CD8-positive, alpha-beta memory T cell (primary cell): ENCODE measurements around the gene DRD1. TPM values are rescaled to one million over a fixed set of nuclear protein-coding genes. Genes with fewer than 3 reads are reported as not detected.

Source experiments
- CTCF ChIA-PET: fragments of 350-600 bp; sonication (Branson Sonifier 250); formaldehyde crosslinking; loops from one replicate; lab custom pipeline; 2021; ENCODE audit warnings: antibody characterized with exemption; lab: Charles Lee
- POLR2A ChIA-PET: fragments of 350-600 bp; sonication (Branson Sonifier 250); formaldehyde crosslinking; loops from one replicate; lab custom pipeline; 2021; ENCODE audit warnings: antibody characterized with exemption; lab: Charles Lee
- DNase-seq, 5 donors: peaks; one replicate each; pipeline versions ENCODE4 v3.0.0 to v3.0.0-alpha.2; 2020 to 2022; ENCODE audit warnings: mixed read lengths in 1 of 5
- H3K27ac ChIP-seq: one replicate; pipeline ENCODE4 v1.7.0; 2013; ENCODE audit warnings: low read depth, mild to moderate bottlenecking, low read length, moderate library complexity
- H3K27me3 ChIP-seq: 2 replicates; pipeline ENCODE4 v1.7.0; 2013; ENCODE audit warnings: low read length, mild to moderate bottlenecking; ENCODE audit not compliant: insufficient read depth, poor library complexity, severe bottlenecking
- H3K36me3 ChIP-seq: 2 replicates; pipeline ENCODE4 v1.7.0; 2013; ENCODE audit warnings: mild to moderate bottlenecking, low read length, moderate library complexity; ENCODE audit not compliant: insufficient read depth
- H3K4me1 ChIP-seq: 2 replicates; pipeline ENCODE4 v1.7.0; 2013; ENCODE audit warnings: mild to moderate bottlenecking, low read length, moderate library complexity; ENCODE audit not compliant: insufficient read depth
- H3K4me3 ChIP-seq: 2 replicates; pipeline ENCODE4 v1.7.0; 2013; ENCODE audit warnings: mild to moderate bottlenecking, low read length
- H3K9me3 ChIP-seq: 2 replicates; pipeline ENCODE4 v1.7.0; 2013; ENCODE audit warnings: mild to moderate bottlenecking, low read length
- H3K27ac Mint-ChIP-seq, 8 donors: one replicate each; pipeline ENCODE4 v1.8.0; 2020 to 2021; ENCODE audit warnings: mixed read lengths in 8 of 8, mild to moderate bottlenecking in 6 of 8, inconsistent platforms in 3 of 8, moderate library complexity in 3 of 8
- H3K27me3 Mint-ChIP-seq, 2 donors: one replicate each; pipeline ENCODE4 v1.8.0; 2020 to 2021; ENCODE audit warnings: mixed read lengths in 2 of 2, mild to moderate bottlenecking in 1 of 2, moderate library complexity in 1 of 2
- H3K36me3 Mint-ChIP-seq, 3 donors: one replicate each; pipeline ENCODE4 v1.8.0; 2020 to 2021; ENCODE audit warnings: mixed read lengths in 3 of 3, inconsistent platforms in 1 of 3, mild to moderate bottlenecking in 1 of 3
- H3K4me1 Mint-ChIP-seq, 3 donors: one replicate each; pipeline ENCODE4 v1.8.0; 2020 to 2021; ENCODE audit warnings: mixed read lengths in 3 of 3, inconsistent platforms in 1 of 3, mild to moderate bottlenecking in 1 of 3
- H3K4me3 Mint-ChIP-seq, 7 donors: one replicate each; pipeline ENCODE4 v1.8.0; 2020 to 2021; ENCODE audit warnings: mixed read lengths in 7 of 7, mild to moderate bottlenecking in 6 of 7, moderate library complexity in 4 of 7, inconsistent platforms in 2 of 7
- H3K9me3 Mint-ChIP-seq, 5 donors: one replicate each; pipeline ENCODE4 v1.8.0; 2020 to 2022; ENCODE audit warnings: mixed read lengths in 5 of 5, mild to moderate bottlenecking in 3 of 5, moderate library complexity in 2 of 5, inconsistent platforms in 1 of 5
- polyA plus RNA-seq: library from polyadenylated mRNA; unstranded; fragments of 300-500 nt; fragmentation: Illumina TruSeq; gene quantifications from one replicate; pipeline ENCODE4 v1.2.3, GENCODE V29; 2021
- total RNA-seq, 2 experiments: library from RNA; stranded (reverse); gene quantifications; one replicate each; pipeline ENCODE4 v1.2.3, GENCODE V29; 2021

The DRD1 gene
- total and polyA plus RNA-seq, 3 experiments from 2014 or later, result not detected

DNA sequence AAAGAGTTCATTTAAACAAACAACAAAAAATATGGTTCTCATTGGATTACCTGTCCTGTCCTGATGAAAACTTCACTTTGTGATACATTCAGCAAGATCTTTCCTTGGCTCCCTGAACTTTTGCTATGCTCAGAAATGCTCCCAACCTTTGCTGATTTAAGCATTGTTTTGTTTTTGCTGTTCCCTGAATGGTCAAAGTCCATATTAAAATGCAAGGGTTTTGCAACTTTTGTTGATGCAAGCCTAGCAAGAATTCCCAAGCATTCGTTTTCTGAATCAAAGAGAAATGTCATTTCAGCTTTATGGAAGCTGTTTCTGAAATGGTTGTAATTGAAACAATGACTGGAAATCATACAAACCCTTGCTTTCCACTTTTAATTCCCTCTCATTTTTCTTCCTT lies 31.3 kb upstream of the DRD1 start:
- Histone ChIP-seq H3K4me3 (no peak overlapping the region), H3K27ac (no peak overlapping the region), H3K36me3 (no peaks in the 10 kb centered on the region), H3K4me1 (peaks cover 15% of the 10 kb centered on the region), H3K9me3 (no peaks in the 10 kb centered on the region), H3K27me3 (no peaks in the 10 kb centered on the region)
- no peak overlapping the region for H3K27ac Mint-ChIP-seq
- ChIA-PET POLR2A (interaction anchor here (0.6 kb wide), 1 partner anchor 47 kb away, joined by 3 read pairs; no protein-coding TSS in a partner anchor), CTCF (interaction anchor here (4.8 kb wide), 1 partner anchor 10 kb away, joined by 33 read pairs; no protein-coding TSS in a partner anchor)
- H3K27me3 Mint-ChIP-seq, result peaks cover 2 to 8% of the 10 kb centered on the region in 2 donors
- no peak overlapping the region for H3K4me3 Mint-ChIP-seq
- H3K4me1 Mint-ChIP-seq, result peaks cover 17 to 33% (median 23%) of the 10 kb centered on the region in 3 donors
- peaks cover 0 to 2% (median 0%) of the 10 kb centered on the region in 5 donors for H3K9me3 Mint-ChIP-seq
- H3K36me3 Mint-ChIP-seq, result peaks cover 0 to 13% (median 0%) of the 10 kb centered on the region in 3 donors
- DNase-seq, result no peak

DNA sequence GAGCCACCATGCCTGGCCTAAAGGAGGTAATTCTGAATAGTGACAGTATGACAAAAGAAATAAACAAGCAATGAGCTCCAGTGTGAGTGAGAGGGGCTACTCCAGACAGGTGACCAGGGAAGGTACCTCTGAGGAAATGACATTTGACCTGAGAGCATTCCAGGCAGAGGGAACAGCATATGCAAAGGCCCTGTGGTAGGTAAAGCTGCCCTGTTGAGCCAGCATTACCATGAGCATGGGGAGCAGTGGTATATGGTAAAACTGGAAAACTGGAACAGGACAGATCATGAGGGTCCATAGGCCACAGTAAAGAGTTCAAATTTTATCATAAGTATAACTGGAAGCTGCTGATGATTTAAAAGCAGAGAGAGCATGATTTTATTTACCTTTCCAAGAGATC lies 28.4 kb upstream of the DRD1 start:
- H3K36me3 ChIP-seq, result no peaks in the 10 kb centered on the region
- H3K27me3 ChIP-seq, result no peaks in the 10 kb centered on the region
- H3K27ac Mint-ChIP-seq, result peak overlapping the region in 1 of 8 donors; percentile 11
- no peak overlapping the region for H3K4me3 ChIP-seq
- H3K4me3 Mint-ChIP-seq, result peak overlapping the region in 1 of 7 donors; percentile 15
- peaks cover 0 to 2% (median 0%) of the 10 kb centered on the region in 5 donors for H3K9me3 Mint-ChIP-seq
- H3K4me1 Mint-ChIP-seq, result peaks cover 3 to 12% (median 4%) of the 10 kb centered on the region in 3 donors
- no peak overlapping the region for H3K27ac ChIP-seq
- no peak for DNase-seq
- ChIA-PET CTCF (no interaction called here), POLR2A (no interaction called here)
- no peaks in the 10 kb centered on the region for H3K9me3 ChIP-seq
- H3K27me3 Mint-ChIP-seq, result peaks cover 2 to 15% of the 10 kb centered on the region in 2 donors
- no peaks in the 10 kb centered on the region for H3K4me1 ChIP-seq
- no peaks in the 10 kb centered on the region for H3K36me3 Mint-ChIP-seq

DNA sequence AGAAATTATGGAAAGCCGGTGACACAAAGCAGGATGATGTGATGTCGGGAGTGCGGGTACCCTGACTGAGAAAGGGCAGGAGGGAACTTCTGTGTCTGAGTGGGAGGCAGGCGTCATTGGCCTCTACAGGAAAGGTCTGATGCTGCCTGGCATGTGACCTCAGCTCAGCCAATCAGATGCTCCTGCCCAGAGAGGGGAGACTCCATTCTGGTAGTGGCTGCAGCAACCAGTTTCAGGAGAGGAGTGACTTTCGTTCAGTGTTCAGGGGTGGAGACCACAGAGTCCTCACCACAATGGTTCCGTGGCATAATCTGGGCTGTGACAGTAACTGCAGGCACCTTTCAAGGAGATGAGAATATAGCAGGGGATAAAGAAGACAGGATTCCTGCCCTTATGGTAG lies 27.6 kb upstream of the DRD1 start:
- no peaks in the 10 kb centered on the region for H3K36me3 Mint-ChIP-seq
- H3K27ac Mint-ChIP-seq, result peak overlapping the region in 3 of 8 donors; percentile 32 to 81 (median 72)

DNA sequence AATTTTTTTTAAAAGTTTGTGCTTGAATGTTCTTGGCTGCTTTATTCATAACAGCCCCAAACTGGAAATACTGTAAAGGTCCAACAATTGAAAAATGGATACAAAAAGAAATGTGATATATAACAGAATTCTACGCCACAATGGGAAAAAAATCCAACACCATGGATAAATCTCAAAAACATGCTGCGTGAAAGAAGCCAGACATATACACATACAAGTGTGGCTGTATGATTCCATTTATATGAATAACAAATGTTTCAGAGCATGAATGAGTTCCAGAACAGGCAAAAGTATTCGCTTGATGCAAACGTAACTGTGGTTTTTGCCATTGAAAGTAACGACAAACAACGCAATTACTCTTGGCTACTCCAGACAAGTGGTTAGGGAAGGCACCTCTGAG lies 27.2 kb upstream of the DRD1 start:
- CTCF ChIA-PET, result no interaction called here

More for the DNA sequence above, 27.6 kb upstream of the DRD1 start:
- H3K4me1 Mint-ChIP-seq, result peaks cover 3 to 12% (median 4%) of the 10 kb centered on the region in 3 donors
- peaks cover 2 to 15% of the 10 kb centered on the region in 2 donors for H3K27me3 Mint-ChIP-seq
- Histone ChIP-seq H3K4me3 (no peak overlapping the region), H3K27me3 (no peaks in the 10 kb centered on the region), H3K4me1 (no peaks in the 10 kb centered on the region), H3K27ac (no peak overlapping the region), H3K9me3 (no peaks in the 10 kb centered on the region), H3K36me3 (no peaks in the 10 kb centered on the region)
- no peak overlapping the region for H3K4me3 Mint-ChIP-seq
- DNase-seq, result no peak
- CTCF ChIA-PET, result no interaction called here
- peaks cover 0 to 2% (median 0%) of the 10 kb centered on the region in 5 donors for H3K9me3 Mint-ChIP-seq
- POLR2A ChIA-PET, result no interaction called here

DNA sequence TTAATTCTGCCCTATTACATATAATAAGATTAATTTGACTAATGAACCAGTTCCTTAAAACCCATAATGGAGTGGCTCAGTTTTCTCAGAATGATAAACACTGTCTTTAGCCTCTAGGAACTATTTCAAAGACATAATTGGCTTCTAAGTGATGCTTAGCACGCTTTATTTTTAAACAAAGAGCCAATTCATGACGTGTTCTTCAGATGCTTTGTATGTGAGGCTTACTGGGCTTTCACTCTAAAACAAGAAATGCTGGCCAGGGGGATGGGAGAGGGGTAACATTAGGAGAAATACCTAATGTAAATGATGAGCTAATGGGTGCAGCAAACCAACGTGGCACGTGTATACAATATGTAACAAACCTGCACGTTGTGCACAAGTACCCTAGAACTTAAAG lies 26.8 kb upstream of the DRD1 start:
- peaks cover 0 to 2% (median 0%) of the 10 kb centered on the region in 5 donors for H3K9me3 Mint-ChIP-seq
- H3K36me3 Mint-ChIP-seq, result no peaks in the 10 kb centered on the region
- CTCF ChIA-PET, result no interaction called here
- H3K4me3 ChIP-seq, result no peak overlapping the region
- POLR2A ChIA-PET, result no interaction called here
- H3K36me3 ChIP-seq, result no peaks in the 10 kb centered on the region
- H3K27ac ChIP-seq, result no peak overlapping the region
- H3K27me3 ChIP-seq, result no peaks in the 10 kb centered on the region
- H3K9me3 ChIP-seq, result no peaks in the 10 kb centered on the region
- H3K4me1 ChIP-seq, result no peaks in the 10 kb centered on the region
- no peak overlapping the region for H3K4me3 Mint-ChIP-seq
- DNase-seq, result no peak
- no peak overlapping the region for H3K27ac Mint-ChIP-seq
- H3K27me3 Mint-ChIP-seq, result peaks cover 2 to 15% of the 10 kb centered on the region in 2 donors
- H3K4me1 Mint-ChIP-seq, result peaks cover 3 to 12% (median 4%) of the 10 kb centered on the region in 3 donors

More for the DNA sequence above, 27.2 kb upstream of the DRD1 start:
- no peak overlapping the region for H3K4me3 Mint-ChIP-seq
- H3K9me3 Mint-ChIP-seq, result peaks cover 0 to 2% (median 0%) of the 10 kb centered on the region in 5 donors
- DNase-seq, result no peak
- Histone ChIP-seq H3K27ac (no peak overlapping the region), H3K4me1 (no peaks in the 10 kb centered on the region), H3K9me3 (no peaks in the 10 kb centered on the region), H3K27me3 (no peaks in the 10 kb centered on the region), H3K36me3 (no peaks in the 10 kb centered on the region), H3K4me3 (no peak overlapping the region)
- H3K27ac Mint-ChIP-seq, result peak overlapping the region in 3 of 8 donors; percentile 32 to 72 (median 48)
- H3K27me3 Mint-ChIP-seq, result peaks cover 2 to 15% of the 10 kb centered on the region in 2 donors
- POLR2A ChIA-PET, result no interaction called here
- no peaks in the 10 kb centered on the region for H3K36me3 Mint-ChIP-seq
- H3K4me1 Mint-ChIP-seq, result peaks cover 3 to 12% (median 4%) of the 10 kb centered on the region in 3 donors

DNA sequence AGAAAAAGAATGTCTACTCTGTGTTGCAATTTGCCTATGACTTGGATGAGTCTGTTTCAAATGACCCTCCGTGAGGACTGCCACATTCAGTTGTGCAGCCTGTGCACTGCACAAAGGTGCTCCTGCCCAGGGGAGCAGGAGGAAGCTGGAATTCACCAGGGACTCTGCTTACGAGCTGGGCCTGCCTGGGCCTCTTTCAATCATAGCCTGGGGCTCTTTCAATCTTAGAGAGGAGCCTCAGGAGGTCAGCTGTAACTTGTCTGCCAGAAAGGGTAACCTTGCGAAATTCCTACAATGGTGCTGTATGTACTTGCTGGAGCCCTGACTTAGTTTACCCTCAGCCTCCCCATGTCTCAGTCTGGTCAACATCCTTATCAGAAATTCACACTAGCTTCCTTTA lies 25.9 kb upstream of the DRD1 start:
- Histone ChIP-seq H3K9me3 (no peaks in the 10 kb centered on the region), H3K4me1 (peaks cover under 1% of the 10 kb centered on the region), H3K27me3 (no peaks in the 10 kb centered on the region), H3K27ac (no peak overlapping the region), H3K36me3 (no peaks in the 10 kb centered on the region), H3K4me3 (no peak overlapping the region)
- Mint-ChIP-seq H3K9me3 (peaks cover 0 to 2% (median 0%) of the 10 kb centered on the region in 5 donors), H3K27me3 (peaks cover 2 to 15% of the 10 kb centered on the region in 2 donors), H3K36me3 (no peaks in the 10 kb centered on the region), H3K4me3 (no peak overlapping the region), H3K27ac (peak overlapping the region in 1 of 8 donors; percentile 58), H3K4me1 (peaks cover 4 to 13% (median 4%) of the 10 kb centered on the region in 3 donors)
- ChIA-PET CTCF (no interaction called here), POLR2A (no interaction called here)
- DNase-seq, result no peak

DNA sequence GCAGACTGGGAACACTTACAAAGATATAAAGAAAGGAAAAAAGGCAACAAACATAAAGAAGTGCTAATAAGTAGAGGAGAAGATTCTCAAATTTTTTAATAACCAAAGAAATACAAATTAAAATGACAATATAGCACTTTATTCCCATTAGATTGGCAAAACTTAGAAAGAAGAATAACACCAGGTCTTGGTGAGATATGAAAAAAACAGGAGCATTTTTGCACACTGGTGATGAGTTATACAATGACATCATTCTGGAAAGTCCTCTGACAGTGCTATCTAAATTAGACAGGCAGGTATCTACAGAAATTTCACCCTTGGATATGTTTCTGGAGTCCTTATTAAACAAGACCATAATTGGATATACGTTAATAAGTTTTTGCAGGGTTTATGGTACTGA lies 24.9 kb upstream of the DRD1 start:
- no peak for DNase-seq
- H3K27ac ChIP-seq, result no peak overlapping the region
- H3K27me3 ChIP-seq, result no peaks in the 10 kb centered on the region
- POLR2A ChIA-PET, result no interaction called here
- Mint-ChIP-seq H3K4me1 (peaks cover 9 to 18% (median 12%) of the 10 kb centered on the region in 3 donors), H3K36me3 (no peaks in the 10 kb centered on the region), H3K27ac (no peak overlapping the region), H3K4me3 (no peak overlapping the region), H3K9me3 (peaks cover 0 to 2% (median 0%) of the 10 kb centered on the region in 5 donors), H3K27me3 (peaks cover 2 to 7% of the 10 kb centered on the region in 2 donors)
- no peak overlapping the region for H3K4me3 ChIP-seq
- H3K36me3 ChIP-seq, result no peaks in the 10 kb centered on the region
- CTCF ChIA-PET, result no interaction called here
- H3K9me3 ChIP-seq, result no peaks in the 10 kb centered on the region
- H3K4me1 ChIP-seq, result peaks cover 5% of the 10 kb centered on the region

DNA sequence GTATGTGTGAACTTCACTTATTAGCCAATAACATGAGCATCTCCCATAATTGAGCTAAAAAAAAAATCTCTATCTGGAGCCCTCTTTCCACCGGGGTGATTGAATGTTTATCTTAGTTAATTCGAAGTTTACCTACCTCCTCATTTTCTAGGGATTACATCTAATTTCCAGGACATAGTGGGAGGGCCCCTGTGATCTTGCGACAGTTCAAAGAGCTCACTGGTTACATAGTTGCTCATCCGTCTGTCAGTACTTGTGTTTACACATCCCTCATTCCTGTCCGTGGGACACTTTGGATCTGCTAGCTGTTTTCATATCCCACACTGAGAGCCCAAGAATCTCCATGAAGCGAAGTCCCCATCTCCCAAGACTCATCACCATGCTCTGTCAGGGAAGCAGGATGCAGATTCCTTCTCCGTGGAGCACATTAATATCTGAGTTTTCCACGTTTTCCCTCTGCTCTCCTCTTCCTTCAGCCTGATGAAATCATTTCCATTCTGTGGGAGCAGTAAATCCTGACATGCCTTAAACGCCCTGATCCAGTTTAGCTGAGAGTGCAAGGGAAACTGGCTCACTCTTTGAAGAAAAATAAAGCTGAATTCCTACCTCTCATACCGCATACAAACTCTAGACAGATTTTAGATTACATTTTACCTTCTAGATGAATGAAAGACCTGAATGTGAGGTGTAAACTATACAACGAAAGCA lies 24.2 kb upstream of the DRD1 start:
- no peaks in the 10 kb centered on the region for H3K36me3 Mint-ChIP-seq
- CTCF ChIA-PET, result no interaction called here

More for the DNA sequence above, 24.2 kb upstream of the DRD1 start:
- POLR2A ChIA-PET, result no interaction called here
- Mint-ChIP-seq H3K27ac (no peak overlapping the region), H3K9me3 (peaks cover 0 to 2% (median 0%) of the 10 kb centered on the region in 5 donors), H3K4me1 (peaks cover 9 to 18% (median 12%) of the 10 kb centered on the region in 3 donors), H3K4me3 (no peak overlapping the region), H3K27me3 (peaks cover 0 to 6% of the 10 kb centered on the region in 2 donors)
- no peak overlapping the region for H3K27ac ChIP-seq
- H3K4me1 ChIP-seq, result peaks cover 5% of the 10 kb centered on the region
- DNase-seq, result no peak
- no peak overlapping the region for H3K4me3 ChIP-seq
- H3K36me3 ChIP-seq, result no peaks in the 10 kb centered on the region
- no peaks in the 10 kb centered on the region for H3K9me3 ChIP-seq
- no peaks in the 10 kb centered on the region for H3K27me3 ChIP-seq
